ENCODE results near the gene CHAC2. TPM values are rescaled to one million over a fixed set of nuclear protein-coding genes. Genes with fewer than 3 reads are reported as not detected.
"Not testable (repeated sequence)": the region's sequence is repeated elsewhere in the genome, so short reads cannot be mapped to it uniquely, and the experiment has no call there.

CHAC2 gene
- total RNA-seq, 1 donor from 2014 or later: 2.2 TPM

GRCh38 chr2:53821810-53822209 lies 54.2 kb downstream of the CHAC2 start:
- H3K36me3 Mint-ChIP-seq (ENCODE audit: unreplicated experiment): peaks cover 21% of the 10 kb centered on the region
- H3K27me3 Mint-ChIP-seq (ENCODE audit: unreplicated experiment): no peaks in the 10 kb centered on the region
- H3K4me3 Mint-ChIP-seq (ENCODE audit: unreplicated experiment): no peak overlapping the region
- no peak overlapping the region for H3K27ac Mint-ChIP-seq (ENCODE audit: unreplicated experiment)
- no peak for DNase-seq (ENCODE audit: extremely low spot score, unreplicated experiment)
- no peaks in the 10 kb centered on the region for H3K9me3 Mint-ChIP-seq (ENCODE audit: unreplicated experiment)
- TF ChIP-seq CTCF (IDR thresholded peaks at IDR 0.05): no peak
- no peaks in the 10 kb centered on the region for H3K4me1 Mint-ChIP-seq (ENCODE audit: unreplicated experiment)

- not testable (repeated sequence) for H3K4me1 Mint-ChIP-seq (ENCODE audit: unreplicated experiment); H3K9me3 Mint-ChIP-seq (ENCODE audit: unreplicated experiment)
Measured at GRCh38 chr2:53823639-53824038, 56.0 kb downstream of the CHAC2 start.

More at GRCh38 chr2:53823639-53824038, 56.0 kb downstream of the CHAC2 start:
- not testable (repeated sequence) for H3K36me3 Mint-ChIP-seq (ENCODE audit: unreplicated experiment); DNase-seq (ENCODE audit: extremely low spot score, unreplicated experiment); H3K27ac Mint-ChIP-seq (ENCODE audit: unreplicated experiment); H3K4me3 Mint-ChIP-seq (ENCODE audit: unreplicated experiment); H3K27me3 Mint-ChIP-seq (ENCODE audit: unreplicated experiment)

Other genes starting within 250 kb of the CHAC2 start
- 21.6 and 21.8 TPM in 2 replicates for gene ASB3, start 19.1 kb downstream of the CHAC2 start, total RNA-seq
- 50.6 and 57.0 TPM in 2 replicates for gene ERLEC1, start 19.2 kb downstream of the CHAC2 start, total RNA-seq
- 1.1 and 1.2 TPM in 2 replicates for gene GPR75, start 92.2 kb downstream of the CHAC2 start, total RNA-seq
- gene PSME4, start 203.2 kb downstream of the CHAC2 start, total RNA-seq: 36.2 and 43.9 TPM in 2 replicates

Measured in osteocyte (in vitro differentiated cells).